D341Med (cell line): ENCODE measurements around the gene CARMIL1.

Source experiments
- DNase-seq: peaks from one replicate; pipeline ENCODE4 v3.0.0; 2012; ENCODE audit warnings: low spot score

The CARMIL1 gene

GRCh38 chr6:25334793-25335192 is 55.6 kb downstream of the CARMIL1 start:
- DNase-seq, result no peak

- DNase-seq, result no peak
These were observed 57.8 kb downstream of the CARMIL1 start for GRCh38 chr6:25336996-25337395.

- DNase-seq, result no peak
These were observed 58.3 kb downstream of the CARMIL1 start for GRCh38 chr6:25337431-25337830.

- no peak for DNase-seq
These were observed 61.4 kb downstream of the CARMIL1 start for GRCh38 chr6:25340431-25341202.

GRCh38 chr6:25341203-25341552 is 62.0 kb downstream of the CARMIL1 start:
- DNase-seq, result no peak

- no peak for DNase-seq
These were observed 62.9 kb downstream of the CARMIL1 start for GRCh38 chr6:25341923-25342619.

- DNase-seq, result peak; percentile 58
These were observed 63.6 kb downstream of the CARMIL1 start for GRCh38 chr6:25342802-25343201.

- DNase-seq, result no peak
These were observed 64.8 kb downstream of the CARMIL1 start for GRCh38 chr6:25343984-25344383.

GRCh38 chr6:25344827-25345226 is 65.7 kb downstream of the CARMIL1 start:
- no peak for DNase-seq

GRCh38 chr6:25346064-25346463 is 66.9 kb downstream of the CARMIL1 start:
- DNase-seq, result no peak

- no peak for DNase-seq
These were observed 71.4 kb downstream of the CARMIL1 start for GRCh38 chr6:25350573-25350972.

- no peak for DNase-seq
These were observed 72.3 kb downstream of the CARMIL1 start for GRCh38 chr6:25351485-25351884.

- DNase-seq, result no peak
These were observed 73.1 kb downstream of the CARMIL1 start for GRCh38 chr6:25352285-25352684.

- no peak for DNase-seq
These were observed 75.1 kb downstream of the CARMIL1 start for GRCh38 chr6:25354078-25354932.

GRCh38 chr6:25359191-25359861 is 80.2 kb downstream of the CARMIL1 start:
- DNase-seq, result no peak

GRCh38 chr6:25359891-25360290 is 80.7 kb downstream of the CARMIL1 start:
- DNase-seq, result no peak

- DNase-seq, result no peak
These were observed 81.4 kb downstream of the CARMIL1 start for GRCh38 chr6:25360621-25361020.

- DNase-seq, result no peak
These were observed 84.3 kb downstream of the CARMIL1 start for GRCh38 chr6:25363427-25363826.

GRCh38 chr6:25365154-25365553 is 86.0 kb downstream of the CARMIL1 start:
- no peak for DNase-seq

GRCh38 chr6:25366903-25367545 is 87.8 kb downstream of the CARMIL1 start:
- no peak for DNase-seq

- DNase-seq, result no peak
These were observed 89.9 kb downstream of the CARMIL1 start for GRCh38 chr6:25369036-25369432.
